A172 (cell line): Measurements from ENCODE around the gene COL9A2. TPM values are rescaled to one million over a fixed set of nuclear protein-coding genes. Genes with fewer than 3 reads are reported as not detected.

ENCODE experiments used
- DNase-seq: peaks from one replicate; pipeline ENCODE4 v3.0.0-alpha.2; 2015; ENCODE audit warnings: low spot score
- total RNA-seq: library from RNA; depleted of rRNA; stranded (reverse); fragments of >200 nt; shearing (Covaris generic); gene quantifications from 2 replicates; pipeline ENCODE4 v1.2.3, GENCODE V29; 2014; rRNA removed

Gene COL9A2
- total RNA-seq, 1 experiment from 2014 or later, result 0.90 TPM

GRCh38 chr1:40257688-40258444 is 59.2 kb downstream of the COL9A2 start, which contains the start of gene ZMPSTE24:
Gene ZMPSTE24, plus strand, starts transcription at chr1:40258236. Its CDS starts 36 bp downstream, at chr1:40258272.
- peak; percentile 94 for DNase-seq

DNA sequence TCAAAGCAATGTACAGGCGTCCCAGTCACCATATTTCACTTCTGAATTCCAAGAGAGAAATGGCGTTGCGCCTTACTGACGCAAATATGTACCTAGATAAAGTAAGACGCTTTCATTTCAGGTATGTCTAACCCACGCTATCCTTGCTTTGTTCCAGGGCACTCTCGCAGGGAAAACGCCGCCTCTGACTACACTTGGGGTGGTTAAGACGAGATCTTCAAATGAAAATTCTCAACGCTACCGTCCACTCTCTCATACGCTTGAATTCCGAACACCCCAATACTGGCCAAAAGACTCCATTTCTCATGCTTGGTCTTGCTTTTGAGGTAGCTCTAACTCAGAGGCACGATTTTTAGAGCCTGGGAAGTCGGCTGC is 59.8 kb downstream of the COL9A2 start:
- no peak for DNase-seq

DNA sequence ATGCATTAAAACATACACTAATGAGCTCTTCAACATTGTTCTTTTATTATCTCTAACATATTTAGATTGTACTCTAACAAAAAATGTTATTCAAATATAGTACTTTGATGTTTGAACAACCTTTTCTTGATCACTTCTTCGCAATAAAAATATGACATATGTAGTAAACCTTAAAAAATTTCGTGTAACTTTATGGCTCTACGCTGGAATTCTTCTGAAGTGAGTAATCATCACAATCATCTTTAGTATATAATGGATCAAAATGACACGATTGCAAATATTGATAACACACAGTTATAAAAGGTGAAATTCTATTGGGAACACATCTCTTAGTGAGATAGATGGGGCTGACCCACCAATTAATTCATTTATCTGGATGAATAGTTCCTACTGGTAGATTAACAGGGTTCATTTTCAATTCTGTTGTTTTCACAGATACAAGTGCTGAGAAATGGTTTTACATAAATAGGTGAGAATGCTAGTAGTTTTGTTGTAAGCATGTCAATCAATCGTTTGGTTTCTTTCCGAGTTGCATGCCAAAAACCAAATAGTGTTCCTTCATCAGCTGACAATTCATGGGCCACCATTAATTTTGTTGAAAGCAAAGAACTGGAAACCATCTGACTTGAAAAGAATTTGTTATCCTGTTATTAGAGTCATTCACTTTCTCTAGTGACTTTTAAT is 60.5 kb downstream of the COL9A2 start:
- DNase-seq, result no peak

DNA sequence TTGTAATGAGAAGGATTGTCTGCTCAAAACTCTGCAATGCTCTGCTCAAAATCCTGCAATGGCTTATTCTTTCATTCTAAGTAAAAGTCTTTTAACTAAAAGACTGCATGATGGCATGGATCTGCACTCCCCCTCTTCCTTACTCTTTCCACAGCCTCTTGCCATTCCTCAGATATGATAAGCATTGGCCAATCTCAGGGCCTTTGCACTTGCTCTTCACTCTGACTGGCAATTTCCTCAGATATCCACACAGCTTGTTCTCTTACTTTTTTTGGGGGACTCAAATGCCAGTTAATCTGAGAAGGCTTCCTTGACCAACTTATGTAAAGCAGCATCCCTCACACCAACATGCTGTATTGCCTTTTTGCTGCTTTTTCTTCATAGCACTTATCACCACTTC is 61.9 kb downstream of the COL9A2 start:
- no peak for DNase-seq

DNA sequence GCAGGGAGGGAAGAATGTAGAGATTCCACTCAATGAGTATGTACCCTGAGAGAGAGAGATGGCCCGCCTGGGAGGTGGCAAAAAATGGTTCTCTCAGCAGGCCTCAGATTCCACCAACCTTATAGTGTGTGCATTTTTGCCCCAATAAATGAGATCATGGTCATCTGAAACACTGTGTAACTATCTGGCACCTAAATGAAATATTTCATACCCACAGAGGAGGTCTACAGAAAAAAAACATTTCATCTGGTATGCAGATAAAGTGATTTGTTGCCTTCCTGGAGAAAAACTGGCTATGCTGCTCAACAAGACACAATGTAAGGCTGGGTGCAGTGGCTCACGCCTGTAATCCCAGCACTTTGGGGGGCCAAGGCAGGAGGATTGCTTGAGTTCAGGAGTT is 64.5 kb downstream of the COL9A2 start:
- no peak for DNase-seq

DNA sequence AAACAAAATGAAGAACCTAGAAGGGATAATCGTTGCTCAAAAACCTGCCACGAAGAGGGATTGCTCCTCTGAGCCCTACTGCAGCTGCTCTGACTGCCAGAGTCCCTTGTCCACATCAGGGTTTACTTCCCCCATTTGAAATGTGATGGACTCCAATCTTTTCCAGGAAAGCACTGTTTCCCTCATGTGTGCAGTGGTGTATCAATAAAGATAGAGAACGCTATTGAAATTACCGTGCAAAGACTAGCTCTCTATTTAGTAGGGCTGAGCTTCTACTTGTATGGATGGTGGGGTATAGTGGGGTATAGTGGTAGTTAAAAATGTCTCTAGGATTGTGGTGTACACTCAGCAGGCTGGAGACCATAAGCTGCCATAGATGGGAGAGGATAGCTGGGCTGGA is 65.6 kb downstream of the COL9A2 start:
- no peak for DNase-seq

Other genes starting within 250 kb of the COL9A2 start
- 78.7 and 88.3 TPM in 2 replicates for gene PPT1, start 220.0 kb downstream of the COL9A2 start, total RNA-seq
- gene RLF, start 155.9 kb downstream of the COL9A2 start, total RNA-seq, result 12.1 and 12.6 TPM in 2 replicates
- gene TMCO2, start 69.3 kb downstream of the COL9A2 start, total RNA-seq, result not detected in 2 replicates
- gene ZMPSTE24, start 59.0 kb downstream of the COL9A2 start, total RNA-seq, result 86.7 and 131 TPM in 2 replicates
- gene SMAP2, start 56.4 kb upstream of the COL9A2 start, total RNA-seq, result 10.3 and 11.9 TPM in 2 replicates
- gene ZFP69B, start 133.2 kb upstream of the COL9A2 start, total RNA-seq, result 3.5 and 4.2 TPM in 2 replicates
- gene ZFP69, start 160.0 kb upstream of the COL9A2 start, total RNA-seq, result not detected in 2 replicates
- gene EXO5, start 191.5 kb upstream of the COL9A2 start, total RNA-seq, result 2.2 and 3.5 TPM in 2 replicates
- 5.0 TPM in 2 replicates for gene ZNF684, start 214.4 kb upstream of the COL9A2 start, total RNA-seq